ENCODE results near the gene ELAVL3.
A peak's percentile ranks its signal among the peaks of the same experiment; 100 is the strongest.

DNA sequence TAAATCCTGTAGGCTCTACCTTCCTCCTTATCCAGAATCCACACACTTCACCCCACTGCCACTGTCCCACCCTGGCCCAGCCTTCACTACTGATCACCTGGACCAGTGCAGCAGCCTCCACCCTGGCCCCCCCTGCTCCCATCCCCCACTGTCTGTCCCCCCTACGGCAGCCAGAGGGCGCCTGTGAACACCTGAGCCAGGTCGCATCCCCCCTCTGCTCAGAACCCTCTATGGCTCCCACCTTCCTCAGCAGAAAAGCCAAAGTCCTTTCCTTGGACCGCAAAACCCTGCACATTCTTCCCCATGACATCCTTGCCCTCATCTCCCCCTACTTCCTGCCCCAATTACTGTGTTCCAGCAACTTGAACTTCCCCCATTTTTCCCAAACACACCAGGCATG lies 20.6 kb downstream of the ELAVL3 start:
- TF ChIP-seq, protein P1, sequence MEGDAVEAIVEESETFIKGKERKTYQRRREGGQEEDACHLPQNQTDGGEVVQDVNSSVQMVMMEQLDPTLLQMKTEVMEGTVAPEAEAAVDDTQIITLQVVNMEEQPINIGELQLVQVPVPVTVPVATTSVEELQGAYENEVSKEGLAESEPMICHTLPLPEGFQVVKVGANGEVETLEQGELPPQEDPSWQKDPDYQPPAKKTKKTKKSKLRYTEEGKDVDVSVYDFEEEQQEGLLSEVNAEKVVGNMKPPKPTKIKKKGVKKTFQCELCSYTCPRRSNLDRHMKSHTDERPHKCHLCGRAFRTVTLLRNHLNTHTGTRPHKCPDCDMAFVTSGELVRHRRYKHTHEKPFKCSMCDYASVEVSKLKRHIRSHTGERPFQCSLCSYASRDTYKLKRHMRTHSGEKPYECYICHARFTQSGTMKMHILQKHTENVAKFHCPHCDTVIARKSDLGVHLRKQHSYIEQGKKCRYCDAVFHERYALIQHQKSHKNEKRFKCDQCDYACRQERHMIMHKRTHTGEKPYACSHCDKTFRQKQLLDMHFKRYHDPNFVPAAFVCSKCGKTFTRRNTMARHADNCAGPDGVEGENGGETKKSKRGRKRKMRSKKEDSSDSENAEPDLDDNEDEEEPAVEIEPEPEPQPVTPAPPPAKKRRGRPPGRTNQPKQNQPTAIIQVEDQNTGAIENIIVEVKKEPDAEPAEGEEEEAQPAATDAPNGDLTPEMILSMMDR (IDR thresholded peaks at IDR 0.05): peak in 1 of 6 experiments; percentile 5
- TF ChIP-seq POLR2A (IDR thresholded peaks at IDR 0.05): no peak

All from thyroid gland (tissue), 4 donors.